ENCODE measurements around the gene CRAT.

The CRAT gene

GRCh38 chr9:129110740-129111527 is at the start of gene CRAT, which contains the start of gene PTPA:
TSS of gene CRAT (minus strand) at chr9:129110793. CDS start at chr9:129110509, 284 bp downstream.
TSS of gene PTPA (plus strand) at chr9:129111415. CDS start at chr9:129111601, 186 bp downstream.
- DNase-seq: peak; percentile 86

DNA sequence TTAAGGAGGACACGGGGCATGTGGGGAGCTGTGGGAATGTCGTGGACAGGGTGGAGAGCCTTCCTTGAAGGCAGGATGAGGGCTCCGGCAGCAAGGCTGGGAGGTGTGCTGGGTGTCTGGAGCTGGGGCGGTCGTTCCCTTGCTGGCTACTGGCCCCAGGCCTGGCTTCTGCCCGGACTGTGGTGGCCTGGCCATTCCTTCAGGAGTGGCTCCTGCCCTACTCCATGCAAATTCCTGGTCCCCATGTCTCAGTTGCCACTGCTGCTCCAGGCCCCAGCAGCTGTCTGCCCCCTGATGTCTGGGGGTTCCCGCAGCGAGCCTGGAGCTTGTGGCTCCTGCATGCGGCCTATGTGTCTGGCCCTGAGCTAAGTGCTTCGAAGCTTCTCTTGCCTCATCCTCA is 45.6 kb upstream of the CRAT start:
- DNase-seq: no peak

- DNase-seq: no peak
Measured at GRCh38 chr9:129154866-129155477, 44.4 kb upstream of the CRAT start.

DNA sequence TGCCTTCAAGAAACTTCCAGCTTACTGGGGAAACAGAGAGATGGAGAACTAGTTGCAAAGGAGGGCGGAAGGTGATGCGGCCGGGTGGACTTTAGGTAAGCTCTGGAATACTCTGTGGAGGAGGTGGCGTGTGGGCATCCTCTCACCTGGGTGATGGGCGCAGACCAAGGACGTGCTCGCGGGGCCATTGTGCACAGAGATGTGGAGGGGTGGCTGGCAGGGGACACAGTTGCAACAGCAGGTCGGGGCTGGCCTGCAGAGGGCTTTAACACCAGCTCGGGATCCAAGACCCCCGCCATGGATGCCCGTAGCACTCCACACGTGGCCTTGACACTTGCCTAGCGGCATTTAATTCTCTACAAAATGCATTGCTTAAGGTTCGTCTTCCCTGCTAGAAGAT is 40.9 kb upstream of the CRAT start:
- DNase-seq: no peak

- no peak for DNase-seq
Measured at GRCh38 chr9:129150672-129151211, 40.1 kb upstream of the CRAT start.

- DNase-seq: no peak
Measured at GRCh38 chr9:129150122-129150521, 39.5 kb upstream of the CRAT start.

DNA sequence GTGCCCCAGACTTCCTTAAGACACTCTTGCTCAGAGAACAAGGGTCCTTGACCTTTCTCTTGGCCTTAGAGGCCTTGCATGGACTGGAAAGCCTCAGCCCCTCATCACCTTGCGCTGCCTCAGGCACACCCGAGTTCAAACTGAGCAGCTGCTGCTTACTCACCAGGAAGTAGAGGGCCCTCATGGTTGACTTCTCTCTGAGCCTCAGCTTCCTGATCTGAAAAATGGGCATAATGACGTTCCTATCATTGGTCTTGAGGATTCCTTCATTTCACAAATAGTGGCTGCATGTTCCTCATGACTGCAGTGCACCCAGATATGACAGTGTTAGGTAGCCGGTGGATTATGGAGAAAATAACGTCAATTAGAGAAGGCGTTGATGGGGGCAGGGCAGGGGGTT is 38.8 kb upstream of the CRAT start:
- DNase-seq: no peak

- DNase-seq: no peak
Measured at GRCh38 chr9:129148463-129149204, 38.0 kb upstream of the CRAT start.

DNA sequence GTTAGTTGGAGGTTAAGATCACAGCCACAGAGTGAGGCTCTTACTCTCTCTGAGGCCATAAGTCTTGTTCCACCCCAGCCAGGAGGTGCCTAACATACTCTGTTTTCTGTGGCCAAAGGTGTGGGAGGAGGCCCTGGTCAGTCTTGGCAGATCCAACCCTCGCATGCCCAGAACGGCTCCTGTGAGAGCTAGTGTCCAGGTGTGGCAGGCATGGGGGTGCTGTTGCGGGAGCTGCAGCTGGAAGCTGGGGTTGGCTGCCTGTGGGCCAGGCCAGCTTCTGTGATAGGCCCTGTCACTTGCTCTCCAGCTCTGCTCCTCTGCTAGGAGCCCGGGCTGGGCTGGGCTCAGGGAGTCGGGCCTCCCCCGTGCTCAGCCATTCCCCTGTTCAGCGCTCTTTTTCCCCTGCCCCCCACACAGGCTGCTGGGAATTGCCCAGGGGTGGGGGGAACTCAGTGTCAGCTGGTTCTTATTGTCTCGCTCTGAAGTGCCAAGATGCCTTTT is 35.9 kb upstream of the CRAT start:
- no peak for DNase-seq

GRCh38 chr9:129145841-129146292 is 35.3 kb upstream of the CRAT start:
- no peak for DNase-seq

DNA sequence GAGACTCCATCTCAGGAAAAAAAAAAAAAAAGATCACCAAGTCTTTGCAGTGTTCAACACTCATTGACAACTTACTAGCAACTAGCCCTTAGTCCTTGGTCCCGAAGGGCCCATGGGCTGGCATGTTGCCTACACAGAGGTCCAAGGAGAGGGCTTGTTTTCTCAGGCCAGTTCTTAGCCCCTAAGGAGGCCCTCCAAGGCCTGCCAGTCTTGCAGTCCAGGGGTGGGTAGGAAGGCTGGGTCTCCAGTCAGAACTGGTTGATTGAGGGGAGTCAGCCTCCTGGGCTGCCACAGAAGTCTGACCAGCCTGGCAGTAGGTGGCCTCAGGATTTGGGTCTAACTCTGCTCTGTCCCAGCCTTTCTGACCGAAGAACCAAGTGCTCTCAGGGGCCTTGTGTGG is 34.7 kb upstream of the CRAT start:
- no peak for DNase-seq

DNA sequence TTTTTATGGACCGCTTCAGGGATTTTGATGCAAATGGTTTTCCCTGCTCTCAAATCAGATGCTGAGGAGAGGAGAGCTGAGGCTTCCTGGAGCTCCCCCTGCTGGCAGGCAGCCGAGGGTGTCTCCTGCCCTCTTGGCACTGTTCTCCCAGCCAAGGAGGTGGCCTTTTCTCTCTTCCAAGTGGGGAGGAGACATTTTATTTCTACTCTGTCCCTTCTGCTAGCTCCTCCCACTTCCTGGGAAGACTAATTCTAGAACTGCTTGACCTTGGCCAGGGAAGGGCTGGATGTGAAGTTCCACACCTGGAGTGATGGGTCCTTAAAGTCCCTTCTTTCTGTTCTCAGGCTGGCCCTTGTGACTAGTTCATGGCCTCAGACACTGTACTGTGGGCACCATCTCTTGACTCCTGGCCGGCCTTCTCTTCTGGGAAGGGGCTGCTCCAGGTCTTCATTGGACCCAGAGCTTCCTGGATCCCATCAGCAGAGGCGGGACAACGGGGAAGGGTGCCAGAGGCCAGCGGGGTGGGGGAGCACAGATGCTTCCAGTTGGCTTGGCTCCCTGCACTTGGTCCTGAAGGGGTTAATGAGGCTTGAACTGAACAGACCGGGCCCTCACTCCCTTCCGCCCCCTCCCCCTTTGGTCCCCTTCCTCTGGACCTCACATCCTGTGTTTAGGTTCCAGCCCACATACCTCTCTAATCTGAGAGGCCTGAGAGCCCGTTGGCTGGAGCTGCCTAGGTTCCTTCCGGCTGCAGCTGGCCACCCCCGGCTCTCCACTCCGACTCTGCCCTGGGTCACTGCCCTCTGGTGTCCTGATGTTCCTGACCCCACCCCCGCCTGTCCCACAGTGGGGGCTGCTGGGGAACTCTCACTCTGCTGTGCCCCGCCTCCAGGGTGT is 32.7 kb upstream of the CRAT start:
- peak; percentile 22 for DNase-seq

- DNase-seq: no peak
Measured at GRCh38 chr9:129142138-129142935, 31.7 kb upstream of the CRAT start.

DNA sequence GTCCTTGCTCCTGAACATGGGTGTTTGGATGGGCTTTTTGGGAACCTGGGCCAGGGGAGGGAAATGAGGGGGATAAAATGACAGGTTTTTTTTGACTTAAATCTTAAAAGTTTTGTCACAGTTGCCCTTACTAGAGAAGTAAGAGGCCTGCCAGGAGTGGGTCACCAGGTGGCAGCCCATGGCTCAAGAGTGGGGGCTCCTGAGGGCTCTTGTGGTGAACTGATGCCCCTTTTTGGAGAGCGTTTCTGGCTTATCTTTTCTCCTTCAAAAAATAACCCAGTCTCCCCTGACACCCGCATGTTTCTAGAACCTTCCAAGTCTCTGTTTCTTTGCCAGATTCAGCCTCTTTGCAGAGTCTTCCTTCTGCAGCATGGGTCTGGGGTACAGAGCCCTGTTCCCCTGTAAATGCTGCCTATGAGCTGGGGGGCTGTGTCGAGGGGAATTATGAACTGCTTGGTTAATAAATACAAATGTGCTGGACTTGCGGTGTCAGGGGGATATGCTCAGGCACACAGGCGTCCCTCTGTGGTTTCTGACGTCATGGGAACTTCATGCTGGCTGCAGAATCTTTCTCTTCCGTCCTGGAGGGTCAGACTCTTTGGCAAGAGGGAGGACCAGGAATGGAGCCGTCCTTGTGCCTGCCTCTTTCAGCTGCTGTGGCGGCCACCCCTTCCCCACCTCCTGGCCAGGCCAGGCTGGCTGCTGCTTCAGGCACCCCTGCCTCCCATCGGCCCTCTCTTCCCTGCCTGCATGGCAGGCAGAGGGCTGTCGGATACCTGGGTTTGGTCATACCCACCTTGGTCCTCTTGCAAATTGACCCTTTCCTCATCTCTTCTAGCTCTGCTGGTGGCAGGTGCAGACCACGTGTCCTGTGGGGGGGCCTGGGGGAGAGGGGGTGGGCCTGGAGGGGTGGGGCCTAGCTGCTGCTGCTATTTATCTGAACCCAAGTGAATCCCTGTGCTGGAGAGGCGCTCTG is 30.8 kb upstream of the CRAT start:
- peak; percentile 15 for DNase-seq

DNA sequence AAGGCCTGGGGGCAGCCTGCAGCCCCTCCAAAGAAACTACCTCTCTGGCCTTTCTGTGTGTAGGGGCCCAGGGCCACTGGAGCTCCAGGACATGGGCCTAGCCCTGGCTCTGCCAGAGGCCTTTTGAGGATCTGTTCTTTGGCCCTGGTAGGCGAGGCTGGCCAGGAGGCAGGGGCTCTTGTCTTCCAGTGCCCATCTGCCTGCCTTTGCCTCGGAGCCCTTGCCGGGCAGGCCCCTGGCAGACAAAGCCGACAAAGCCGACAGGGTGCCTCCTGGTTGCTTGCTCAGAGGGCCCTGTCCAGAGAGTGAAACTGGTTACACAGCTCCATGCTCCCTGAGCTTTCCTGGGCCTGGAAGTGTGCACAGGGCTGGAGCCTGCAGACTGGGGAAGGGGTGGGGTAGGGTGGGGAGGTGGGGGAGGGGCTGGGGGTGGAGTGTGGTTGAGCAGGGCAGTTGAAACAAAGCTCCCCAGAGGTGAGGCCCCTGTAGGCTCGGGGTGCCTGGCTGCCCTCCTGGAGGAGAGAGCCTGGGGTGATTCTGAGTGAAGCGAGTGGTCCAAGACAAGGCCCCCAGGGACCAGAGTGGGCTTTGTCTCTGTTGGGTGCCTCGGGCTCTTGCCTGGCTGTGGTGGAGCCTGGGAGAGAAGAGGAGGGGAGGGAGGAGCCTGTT is 29.9 kb upstream of the CRAT start:
- no peak for DNase-seq

DNA sequence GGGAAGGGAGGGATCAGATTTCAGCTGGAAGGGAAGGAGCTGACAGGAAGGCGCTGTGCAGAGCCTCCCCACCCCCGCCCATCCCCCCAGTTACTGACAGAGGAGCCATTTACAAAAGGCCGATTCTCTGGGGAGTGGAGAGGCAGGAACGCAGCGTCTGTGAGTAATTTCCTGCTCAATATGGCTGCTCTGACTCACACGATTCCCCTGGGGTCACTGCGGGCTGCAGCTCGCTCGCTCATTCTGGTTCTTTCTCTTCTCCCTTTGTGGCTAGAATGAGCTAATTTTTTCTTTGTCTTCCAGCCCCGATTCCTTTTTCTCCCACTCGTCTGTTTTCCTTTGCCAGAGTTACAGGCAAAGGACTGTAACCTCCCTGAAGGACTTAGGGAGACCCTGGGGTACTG is 29.4 kb upstream of the CRAT start:
- DNase-seq: peak; percentile 92

- peak; percentile 66 for DNase-seq
Measured at GRCh38 chr9:129139233-129139992, 28.8 kb upstream of the CRAT start.

GRCh38 chr9:129138476-129139232 is 28.1 kb upstream of the CRAT start:
- DNase-seq: no peak

All from NCI-H2107 (cell line).